Neural cell (in vitro differentiated cells): ENCODE data around the gene MYL7.

ENCODE experiments used
- CTCF ChIP-seq: fragments of 450-650 bp; IDR thresholded peaks from 2 replicates; pipeline ENCODE4 v1.5.1; 2014; ENCODE audit warnings: antibody characterized with exemption, mild to moderate bottlenecking, moderate library complexity; ENCODE audit not compliant: poor library complexity, severe bottlenecking
- EZH2 ChIP-seq: fragments of 200-600, 300-800 bp; shearing (Covaris generic), sonication (generic); IDR thresholded peaks from 2 replicates; pipeline ENCODE4 v1.6.1; 2014; ENCODE audit warnings: antibody characterized with exemption, low read length, borderline replicate concordance, mild to moderate bottlenecking; ENCODE audit not compliant: insufficient read depth, poor library complexity, severe bottlenecking
- RAD21 ChIP-seq: fragments of 450-650 bp; conservative IDR thresholded peaks from 2 replicates; pipeline ENCODE4 v1.6.1; 2014; ENCODE audit warnings: antibody characterized with exemption, mild to moderate bottlenecking, moderate library complexity
- TAF1 ChIP-seq: IDR thresholded peaks from 2 replicates; pipeline ENCODE4 v1.6.1; 2012; ENCODE audit warnings: low read depth

- no peak for TF ChIP-seq EZH2
- TF ChIP-seq CTCF, result no peak
- TF ChIP-seq TAF1, result no peak
- TF ChIP-seq RAD21, result no peak
Measured at GRCh38 chr7:44110719-44111635, 30.2 kb downstream of the MYL7 start.
